Keratinocyte (primary cell): ENCODE results near the gene SLC66A1.

Experiments used
- EZH2 ChIP-seq: IDR thresholded peaks from one replicate; pipeline ENCODE4 v1.6.1; 2012; ENCODE audit warnings: inconsistent platforms, mild to moderate bottlenecking, low read length, moderate library complexity
- TF ChIP-seq, protein P1 (sequence below), 3 experiments: IDR thresholded peaks in 1 of 3; conservative IDR thresholded peaks in 1 of 3; optimal IDR thresholded peaks in 1 of 3; 2 replicates in 2 of 3; 3 replicates in 1 of 3; pipeline versions ENCODE3 to v1.5.1; 2011; ENCODE audit warnings: low read length in 3 of 3, mild to moderate bottlenecking in 3 of 3, moderate library complexity in 2 of 3, control low read depth in 1 of 3, inconsistent platforms in 1 of 3; ENCODE audit not compliant: insufficient read depth in 2 of 3; ENCODE audit errors: extremely low read depth in 1 of 3

GRCh38 chr1:19342894-19343616 is 30.9 kb downstream of the SLC66A1 start:
- TF ChIP-seq, protein P1, sequence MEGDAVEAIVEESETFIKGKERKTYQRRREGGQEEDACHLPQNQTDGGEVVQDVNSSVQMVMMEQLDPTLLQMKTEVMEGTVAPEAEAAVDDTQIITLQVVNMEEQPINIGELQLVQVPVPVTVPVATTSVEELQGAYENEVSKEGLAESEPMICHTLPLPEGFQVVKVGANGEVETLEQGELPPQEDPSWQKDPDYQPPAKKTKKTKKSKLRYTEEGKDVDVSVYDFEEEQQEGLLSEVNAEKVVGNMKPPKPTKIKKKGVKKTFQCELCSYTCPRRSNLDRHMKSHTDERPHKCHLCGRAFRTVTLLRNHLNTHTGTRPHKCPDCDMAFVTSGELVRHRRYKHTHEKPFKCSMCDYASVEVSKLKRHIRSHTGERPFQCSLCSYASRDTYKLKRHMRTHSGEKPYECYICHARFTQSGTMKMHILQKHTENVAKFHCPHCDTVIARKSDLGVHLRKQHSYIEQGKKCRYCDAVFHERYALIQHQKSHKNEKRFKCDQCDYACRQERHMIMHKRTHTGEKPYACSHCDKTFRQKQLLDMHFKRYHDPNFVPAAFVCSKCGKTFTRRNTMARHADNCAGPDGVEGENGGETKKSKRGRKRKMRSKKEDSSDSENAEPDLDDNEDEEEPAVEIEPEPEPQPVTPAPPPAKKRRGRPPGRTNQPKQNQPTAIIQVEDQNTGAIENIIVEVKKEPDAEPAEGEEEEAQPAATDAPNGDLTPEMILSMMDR (optimal IDR thresholded peaks at IDR 0.05 in 1 of 3, IDR thresholded peaks at IDR 0.05 in 1 of 3, conservative IDR thresholded peaks at IDR 0.05 in 1 of 3; ENCODE audit: extremely low read depth in 1 of 3, insufficient read depth in 2 of 3, low read length in 3 of 3) = no peak
- TF ChIP-seq EZH2 = no peak
